Sigmoid colon (tissue), 4 donors: ENCODE data around the gene IL17RA.

Experiments
- CTCF ChIP-seq, 4 experiments: fragments of 450-650 bp in 3 of 4; fragments of 200-600 bp in 1 of 4; IDR thresholded peaks; one replicate each; pipeline ENCODE4 v1.5.1; 2016 to 2019; ENCODE audit warnings: antibody characterized with exemption in 4 of 4, mild to moderate bottlenecking in 3 of 4, moderate library complexity in 2 of 4
- EP300 ChIP-seq, 4 donors: sonication (generic); formaldehyde crosslinking; IDR thresholded peaks; one replicate each; pipeline ENCODE4 v1.6.1; 2017; ENCODE audit warnings: antibody characterized with exemption in 4 of 4
- POLR2A ChIP-seq, 2 donors: fragments of 450-650 bp; IDR thresholded peaks; one replicate each; pipeline ENCODE4 v1.6.1; 2016; ENCODE audit warnings: antibody characterized with exemption in 2 of 2, mild to moderate bottlenecking in 2 of 2, moderate library complexity in 2 of 2
- POLR2AphosphoS5 ChIP-seq, 4 donors: sonication (generic); formaldehyde crosslinking; IDR thresholded peaks; one replicate each; pipeline ENCODE4 v1.6.1; 2017; ENCODE audit warnings: antibody characterized with exemption in 4 of 4

DNA sequence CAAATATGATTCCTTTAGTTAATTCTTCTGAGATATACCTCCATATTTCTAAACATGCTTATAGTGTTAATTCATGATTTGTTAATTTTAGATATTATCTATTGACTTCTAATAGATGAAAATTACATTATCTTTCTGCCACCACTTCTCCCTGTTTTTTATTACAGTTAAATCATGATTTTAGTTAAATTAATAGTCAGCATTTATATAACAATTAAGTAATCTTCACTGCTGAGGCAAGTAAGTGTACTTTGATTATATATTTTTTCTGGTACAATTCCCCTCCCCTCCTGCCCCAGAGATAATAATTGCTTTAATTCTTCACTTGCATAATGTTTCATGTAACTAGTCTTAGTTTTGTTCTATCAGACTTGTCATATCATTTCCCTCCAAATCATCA is 5.8 kb downstream of the IL17RA start:
- TF ChIP-seq CTCF (IDR thresholded peaks at IDR 0.05) (no peak), POLR2A (IDR thresholded peaks at IDR 0.05) (no peak), POLR2AphosphoS5 (IDR thresholded peaks at IDR 0.05) (no peak), EP300 (IDR thresholded peaks at IDR 0.05) (no peak)
